HepG2 (cell line): Measurements from ENCODE around the gene RSPRY1. TPM values are rescaled to one million over a fixed set of nuclear protein-coding genes. Genes with fewer than 3 reads are reported as not detected.

ENCODE experiments used
- DNMT3B ChIP-seq: conservative IDR thresholded peaks from 2 replicates; pipeline ENCODE4 v1.6.1; 2016; ENCODE audit warnings: missing biosample characterization, control low read depth
- ETV5 ChIP-seq: IDR thresholded peaks from 2 replicates; pipeline ENCODE4 v1.6.1; 2018; ENCODE audit warnings: missing biosample characterization, missing genetic modification reagents, inconsistent platforms, borderline replicate concordance
- MTA3 ChIP-seq: sonication (generic); formaldehyde crosslinking; IDR thresholded peaks from 2 replicates; pipeline ENCODE4 v1.4.0; 2020; ENCODE audit warnings: missing genetic modification reagents
- PRDM10 ChIP-seq: sonication (generic); formaldehyde crosslinking; IDR thresholded peaks from 2 replicates; pipeline ENCODE4 v1.4.0; 2020; ENCODE audit warnings: low read depth, missing genetic modification reagents
- RARA ChIP-seq: IDR thresholded peaks from 2 replicates; pipeline ENCODE4 v1.6.1; 2016; ENCODE audit warnings: missing genetic modification reagents, missing compliant biosample characterization
- SIX1 ChIP-seq: sonication (generic); formaldehyde crosslinking; IDR thresholded peaks from 2 replicates; pipeline ENCODE4 v1.4.0; 2020; ENCODE audit warnings: missing genetic modification reagents, borderline replicate concordance
- SNAPC4 ChIP-seq: sonication (generic); formaldehyde crosslinking; IDR thresholded peaks from 2 replicates; pipeline ENCODE4 v1.4.0; 2020; ENCODE audit warnings: mild to moderate bottlenecking, missing genetic modification reagents
- TP53 ChIP-seq: sonication (generic); formaldehyde crosslinking; conservative IDR thresholded peaks from 2 replicates; pipeline ENCODE4 v1.4.0; 2020; ENCODE audit warnings: missing genetic modification reagents
- ZFP62 ChIP-seq: sonication (generic); formaldehyde crosslinking; IDR thresholded peaks from 2 replicates; pipeline ENCODE4 v1.4.0; 2020; ENCODE audit warnings: missing genetic modification reagents
- ZNF407 ChIP-seq: sonication (generic); formaldehyde crosslinking; IDR thresholded peaks from one replicate; pipeline ENCODE4 v1.5.1; 2020; ENCODE audit warnings: mild to moderate bottlenecking, missing genetic modification reagents; ENCODE audit errors: not compliant biosample characterization
- ZNF670 ChIP-seq: sonication (generic); formaldehyde crosslinking; IDR thresholded peaks from 2 replicates; pipeline ENCODE4 v1.8.0; 2022; ENCODE audit warnings: mild to moderate bottlenecking, missing genetic modification reagents, borderline replicate concordance
- ZNF724P ChIP-seq: sonication (generic); formaldehyde crosslinking; IDR thresholded peaks from 2 replicates; pipeline ENCODE4 v1.8.0; 2022; ENCODE audit warnings: missing genetic modification reagents, borderline replicate concordance
- ZNF891 ChIP-seq: sonication (generic); formaldehyde crosslinking; IDR thresholded peaks from 2 replicates; pipeline ENCODE4 v1.5.0; 2020; ENCODE audit warnings: mild to moderate bottlenecking, missing genetic modification reagents
- ZSCAN29 ChIP-seq: sonication (generic); formaldehyde crosslinking; conservative IDR thresholded peaks from 2 replicates; pipeline ENCODE4 v1.4.0; 2020; ENCODE audit warnings: mild to moderate bottlenecking, missing genetic modification reagents
- polyA plus RNA-seq, 8 experiments: library from polyadenylated mRNA; depleted of rRNA in 3 of 8; stranded (reverse) in 7 of 8; unstranded in 1 of 8; fragments of >200 nt; fragmentation: Illumina TruSeq in 4 of 8; extraction: Trizol in 4 of 8; gene quantifications; 2 replicates each; pipeline versions ENCODE4 v1.2.1 to v1.2.3, GENCODE V29; 2011 to 2016; ENCODE audit warnings: low read depth in 4 of 8, missing spikeins in 1 of 8, mixed read lengths in 1 of 8; ENCODE audit not compliant: insufficient read depth in 1 of 8
- total RNA-seq, 5 experiments: library from RNA; depleted of rRNA; stranded (reverse); fragments of >200 nt; fragmentation: Illumina TruSeq; extraction: Trizol; gene quantifications; 2 replicates each; pipeline ENCODE4 v1.2.3, GENCODE V29; 2016; ENCODE audit warnings: low read depth in 1 of 5

The RSPRY1 gene
- total and polyA plus RNA-seq, 2 of the 13 experiments (the other 11 are each of a cell fraction or from before 2014, with no cell fraction given): 53.4 to 61.0 TPM

GRCh38 chr16:57194512-57194911 is 8.4 kb downstream of the RSPRY1 start (continued):
- TF ChIP-seq SNAPC4 (CRISPR knock-in tag) (no peak), TP53 (CRISPR knock-in tag) (no peak), ZFP62 (CRISPR knock-in tag) (no peak), MTA3 (CRISPR knock-in tag) (no peak), SIX1 (CRISPR knock-in tag) (no peak; the same call in 1 of the 2 replicates), ZSCAN29 (CRISPR knock-in tag) (no peak), ETV5 (peak; percentile 40; the same call in 1 of the 2 replicates), ZNF724P (CRISPR knock-in tag) (no peak), RARA (CRISPR knock-in tag) (peak; percentile 63), ZNF670 (CRISPR knock-in tag) (no peak), PRDM10 (CRISPR knock-in tag) (no peak), ZNF891 (CRISPR knock-in tag) (no peak), ZNF407 (CRISPR knock-in tag) (no peak), DNMT3B (CRISPR knock-in tag) (peak; percentile 91)
